SK-N-SH (cell line): Measurements from ENCODE around the gene IGFBP7. TPM values are rescaled to one million over a fixed set of nuclear protein-coding genes. Genes with fewer than 3 reads are reported as not detected.

Source experiments
- CTCF ChIA-PET: fragments of 300-600, 350-600 bp; formaldehyde crosslinking; extraction: SDS; loops from one replicate; lab custom pipeline; 2021; lab: Yijun Ruan, JAX
- POLR2A ChIA-PET: fragments of 350-600 bp; sonication (Branson Sonifier 250); formaldehyde crosslinking; extraction: SDS; loops from one replicate; lab custom pipeline; 2020; ENCODE audit warnings: antibody characterized with exemption, inconsistent platforms; lab: Yijun Ruan, JAX
- DNase-seq: peaks from one replicate; pipeline ENCODE4 v3.0.0; 2012
- H2AFZ ChIP-seq: fragments of 200-600 bp; sonication (generic); 2 replicates; pipeline ENCODE4 v1.8.1; 2016; ENCODE audit warnings: antibody characterized with exemption, mild to moderate bottlenecking, low read depth
- H3F3A ChIP-seq: fragments of 200-600 bp; sonication (generic); replicated peaks from 2 replicates; pipeline ENCODE3; 2016; ENCODE audit warnings: antibody characterized with exemption, mild to moderate bottlenecking; ENCODE audit not compliant: insufficient read depth
- H3K27ac ChIP-seq, 2 experiments: fragments of 200-500 bp in 1 of 2; fragments of 200-600 bp in 1 of 2; sonication (Bioruptor generic) in 1 of 2; sonication (generic), shearing (Covaris generic) in 1 of 2; 2 replicates each; pipeline versions ENCODE4 v1.5.1 to v1.6.1; 2014 to 2016; ENCODE audit warnings: low read depth in 2 of 2, inconsistent platforms in 1 of 2, low read length in 1 of 2, mild to moderate bottlenecking in 1 of 2, mixed read lengths in 1 of 2
- H3K27me3 ChIP-seq: fragments of 200-600 bp; sonication (generic), shearing (Covaris generic); 2 replicates; pipeline ENCODE4 v1.6.1; 2016; ENCODE audit warnings: mixed run types; ENCODE audit not compliant: insufficient read depth
- H3K36me3 ChIP-seq, 2 experiments: fragments of 200-500 bp in 1 of 2; fragments of 200-600 bp in 1 of 2; sonication (Bioruptor generic) in 1 of 2; sonication (generic) in 1 of 2; replicated peaks in 1 of 2; 2 replicates each; pipeline versions ENCODE3 to v1.5.1; 2014 to 2016; ENCODE audit warnings: low read length in 1 of 2, mild to moderate bottlenecking in 1 of 2; ENCODE audit not compliant: insufficient read depth in 2 of 2, control insufficient read depth in 1 of 2
- H3K4me1 ChIP-seq, 2 experiments: fragments of 200-500 bp in 1 of 2; fragments of 200-600 bp in 1 of 2; sonication (Bioruptor generic) in 1 of 2; sonication (generic), shearing (Covaris generic) in 1 of 2; 2 replicates each; pipeline versions ENCODE4 v1.5.1 to v1.6.1; 2014 to 2016; ENCODE audit warnings: low read depth in 1 of 2, low read length in 1 of 2, mixed run types in 1 of 2; ENCODE audit not compliant: insufficient read depth in 2 of 2, control insufficient read depth in 1 of 2
- H3K4me2 ChIP-seq: fragments of 200-600 bp; sonication (generic), shearing (Covaris generic); 2 replicates; pipeline ENCODE4 v1.6.1; 2017; ENCODE audit warnings: mixed run types
- H3K4me3 ChIP-seq, 2 experiments: fragments of 200-500 bp in 1 of 2; fragments of 200-600 bp in 1 of 2; sonication (Bioruptor generic) in 1 of 2; sonication (generic), shearing (Covaris generic) in 1 of 2; 2 replicates each; pipeline versions ENCODE4 v1.5.1 to v1.8.1; 2014 to 2016; ENCODE audit warnings: low read depth in 2 of 2, inconsistent platforms in 1 of 2, low read length in 1 of 2, mild to moderate bottlenecking in 1 of 2, mixed read lengths in 1 of 2, moderate library complexity in 1 of 2
- H3K79me2 ChIP-seq: fragments of 200-600 bp; sonication (generic); 2 replicates; pipeline ENCODE4 v1.8.1; 2017; ENCODE audit warnings: mild to moderate bottlenecking; ENCODE audit not compliant: insufficient read depth
- H3K9ac ChIP-seq: fragments of 200-600 bp; sonication (generic); 2 replicates; pipeline ENCODE4 v1.6.1; 2017; ENCODE audit warnings: mixed run types
- H3K9me2 ChIP-seq: fragments of 200-600 bp; sonication (generic); 2 replicates; pipeline ENCODE4 v1.6.1; 2017; ENCODE audit warnings: mixed run types
- H3K9me3 ChIP-seq: fragments of 200-600 bp; sonication (generic); 2 replicates; pipeline ENCODE4 v1.6.1; 2017; ENCODE audit warnings: mixed run types, mild to moderate bottlenecking, moderate library complexity
- H4K20me1 ChIP-seq: fragments of 200-600 bp; sonication (generic); 2 replicates; pipeline ENCODE4 v1.6.1; 2017; ENCODE audit warnings: mild to moderate bottlenecking, mixed run types; ENCODE audit not compliant: insufficient read depth
- CTCF ChIP-seq: fragments of 200-600 bp; sonication (generic); IDR thresholded peaks from 2 replicates; pipeline ENCODE4 v1.6.1; 2017; ENCODE audit warnings: antibody characterized with exemption, mild to moderate bottlenecking, moderate library complexity
- EP300 ChIP-seq, 2 experiments: IDR thresholded peaks; 2 replicates each; pipeline versions ENCODE4 v1.4.0 to v1.6.1; 2012; ENCODE audit warnings: borderline replicate concordance in 1 of 2, low read depth in 1 of 2, low read length in 1 of 2
- FOXJ3 ChIP-seq: sonication (generic); formaldehyde crosslinking; IDR thresholded peaks from 2 replicates; pipeline ENCODE4 v1.5.1; 2020; ENCODE audit warnings: mild to moderate bottlenecking, missing genetic modification reagents
- FOXM1 ChIP-seq: IDR thresholded peaks from 2 replicates; pipeline ENCODE4 v1.4.0; 2012; ENCODE audit warnings: low read depth, mild to moderate bottlenecking
- GATA2 ChIP-seq: sonication (generic); formaldehyde crosslinking; IDR thresholded peaks from 2 replicates; pipeline ENCODE4 v1.5.0; 2020; ENCODE audit warnings: mild to moderate bottlenecking, missing genetic modification reagents
- IRF3 ChIP-seq: fragments of 150-350 bp; IDR thresholded peaks from 2 replicates; pipeline ENCODE4 v1.6.1; 2016; ENCODE audit warnings: mild to moderate bottlenecking, low read depth, low read length
- JUND ChIP-seq: IDR thresholded peaks from 2 replicates; pipeline ENCODE4 v1.4.0; 2012
- MEF2A ChIP-seq: IDR thresholded peaks from 2 replicates; pipeline ENCODE4 v1.4.0; 2012; ENCODE audit warnings: low read depth, borderline replicate concordance
- NFIC ChIP-seq: IDR thresholded peaks from 2 replicates; pipeline ENCODE4 v1.4.0; 2012; ENCODE audit warnings: borderline replicate concordance
- PBX3 ChIP-seq: IDR thresholded peaks from 2 replicates; pipeline ENCODE4; 2012
- POLR2AphosphoS5 ChIP-seq: IDR thresholded peaks from 2 replicates; pipeline ENCODE4 v1.6.1; 2012; ENCODE audit warnings: low read depth, low read length
- RCOR1 ChIP-seq: fragments of 150-350 bp; IDR thresholded peaks from 2 replicates; pipeline ENCODE4 v1.6.1; 2017; ENCODE audit warnings: antibody characterized with exemption, low read length
- SMC3 ChIP-seq: IDR thresholded peaks from 2 replicates; pipeline ENCODE4 v1.6.1; 2012; ENCODE audit warnings: low read depth, low read length, improper control_type of control experiment
- TEAD4 ChIP-seq: IDR thresholded peaks from 2 replicates; pipeline ENCODE4 v1.4.0; 2012; ENCODE audit warnings: mild to moderate bottlenecking, borderline replicate concordance; ENCODE audit not compliant: insufficient read depth
- USF1 ChIP-seq: IDR thresholded peaks from 2 replicates; pipeline ENCODE4 v1.4.0; 2012; ENCODE audit warnings: low read depth, borderline replicate concordance
- YY1 ChIP-seq: IDR thresholded peaks from 2 replicates; pipeline ENCODE4 v1.4.0; 2012; ENCODE audit warnings: low read depth, mild to moderate bottlenecking
- WGBS: methylation state at CpG from one replicate; pipeline ENCODE4 v1.1.6; 2017; ENCODE audit warnings: low lambda C conversion rate; 5-methylcytosine and 5-hydroxymethylcytosine counted together
- polyA plus RNA-seq, 3 experiments: library from polyadenylated mRNA; depleted of rRNA; stranded (reverse); fragments of >200 nt; gene quantifications; 2 replicates each; pipeline ENCODE4 v1.2.3, GENCODE V29; 2012

IGFBP7 gene
- polyA plus RNA-seq (2012; rRNA removed), result 0.38 and 0.71 TPM in 2 replicates
- 0.39 and 0.67 TPM in 2 replicates for polyA plus RNA-seq (2012; cell fraction: cytosol; rRNA removed)
- 0.77 and 1.4 TPM in 2 replicates for polyA plus RNA-seq (2012; cell fraction: nucleus; rRNA removed)

- CTCF ChIA-PET, result interaction anchor here (1.0 to 2.4 kb wide), 4 partner anchors 8 to 72 kb away, joined by 3 to 13 read pairs (median 3); no protein-coding TSS in a partner anchor
Observed at GRCh38 chr4:57109847-57110639, at the start of gene IGFBP7. TSS of gene IGFBP7 (minus strand) at chr4:57110385. CDS start at chr4:57110351, 34 bp downstream.

More at GRCh38 chr4:57109847-57110639, at the start of gene IGFBP7:
- no peaks in the 10 kb centered on the region for H4K20me1 ChIP-seq
- H3K9ac ChIP-seq, result peak within 1 kb of the TSS; percentile 14; the same call in 1 of the 2 replicates
- H2AFZ ChIP-seq, result peak within 1 kb of the TSS; percentile 78
- no peaks in the 10 kb centered on the region for H3K79me2 ChIP-seq
- no peak for TF ChIP-seq NFIC
- no peak for TF ChIP-seq USF1
- TF ChIP-seq CTCF, result no peak
- no peak for TF ChIP-seq JUND
- no peak for TF ChIP-seq MEF2A
- no peak for TF ChIP-seq FOXJ3
- no peak for TF ChIP-seq SMC3
- TF ChIP-seq IRF3, result no peak
- TF ChIP-seq TEAD4, result no peak
- no peak for TF ChIP-seq FOXM1
- TF ChIP-seq YY1, result no peak
- TF ChIP-seq POLR2AphosphoS5, result no peak
- no peak for TF ChIP-seq RCOR1
- no peak for TF ChIP-seq PBX3
- TF ChIP-seq EP300 (IDR thresholded peaks at IDR 0.05; ENCODE audit: borderline replicate concordance in 1 of 2, low read depth in 1 of 2, low read length in 1 of 2), result no peak
- no peak for TF ChIP-seq GATA2
- peaks cover 7% of the 10 kb centered on the region for H3F3A ChIP-seq
- peaks cover 4 to 10% of the 10 kb centered on the region in 2 experiments; a peak in 3 of 4 replicates for H3K4me1 ChIP-seq
- H3K4me3 ChIP-seq, result peak within 1 kb of the TSS in 1 of 2 experiments; percentile 18; a peak in 2 of 4 replicates
- no peaks in the 10 kb centered on the region for H3K36me3 ChIP-seq
- no peaks in the 10 kb centered on the region for H3K9me3 ChIP-seq
- no peaks in the 10 kb centered on the region for H3K9me2 ChIP-seq
- no peaks in the 10 kb centered on the region for H3K27me3 ChIP-seq
- WGBS, result 42% methylated on average over 28 of the region's 101 CpGs
- POLR2A ChIA-PET, result no interaction called here
- H3K4me2 ChIP-seq, result peak within 1 kb of the TSS; percentile 60
- peak; percentile 79 for DNase-seq
- H3K27ac ChIP-seq, result no peak within 1 kb of the TSS
